HG03064 (cell line): Measurements from ENCODE around the gene FTCD.
"Not testable (repeated sequence)": the region's sequence is repeated elsewhere in the genome, so short reads cannot be mapped to it uniquely, and the experiment has no call there.

Experiments
- ATAC-seq: cut with Tn5 transposase; IDR thresholded peaks from one replicate; pipeline ENCODE4 v1.9.1; 2021; ENCODE audit warnings: low read depth; ENCODE audit not compliant: unreplicated experiment

Gene FTCD

GRCh38 chr21:46114963-46115362 is 40.4 kb downstream of the FTCD start:
- no peak for ATAC-seq

GRCh38 chr21:46113497-46114176 is 41.7 kb downstream of the FTCD start:
- ATAC-seq: no peak

GRCh38 chr21:46112725-46113215 is 42.6 kb downstream of the FTCD start:
- ATAC-seq: no peak

- no peak for ATAC-seq
Observed at GRCh38 chr21:46111857-46112724, 43.3 kb downstream of the FTCD start.

- ATAC-seq: no peak
Observed at GRCh38 chr21:46111193-46111571, 44.2 kb downstream of the FTCD start.

- no peak for ATAC-seq
Observed at GRCh38 chr21:46110499-46111192, 44.7 kb downstream of the FTCD start.

GRCh38 chr21:46109313-46110221 is 45.8 kb downstream of the FTCD start:
- no peak for ATAC-seq

- no peak for ATAC-seq
Observed at GRCh38 chr21:46108827-46109312, 46.5 kb downstream of the FTCD start.

- not testable (repeated sequence) for ATAC-seq
Observed at GRCh38 chr21:46107376-46107775, 48.0 kb downstream of the FTCD start.

- no peak for ATAC-seq
Observed at GRCh38 chr21:46104104-46104503, 51.3 kb downstream of the FTCD start.

GRCh38 chr21:46100906-46101305 is 54.5 kb downstream of the FTCD start:
- no peak for ATAC-seq

GRCh38 chr21:46100426-46100825 is 55.0 kb downstream of the FTCD start:
- ATAC-seq: no peak

- no peak for ATAC-seq
Observed at GRCh38 chr21:46100020-46100419, 55.4 kb downstream of the FTCD start.

GRCh38 chr21:46099476-46099875 is 55.9 kb downstream of the FTCD start:
- no peak for ATAC-seq

GRCh38 chr21:46098303-46099141 is 56.9 kb downstream of the FTCD start:
- ATAC-seq: no peak

- no peak for ATAC-seq
Observed at GRCh38 chr21:46097336-46098293, 57.8 kb downstream of the FTCD start, which contains the start of gene COL6A2. Gene COL6A2 (plus strand): TSS chr21:46098112.

GRCh38 chr21:46096596-46097335 is 58.6 kb downstream of the FTCD start:
- no peak for ATAC-seq
